NCI-H2081 treated with DMSO at 0.1 percent for 48 hours (cell line): ENCODE data around the gene NUMBL.
A peak's percentile ranks its signal among the peaks of the same experiment; 100 is the strongest.
"Not testable (repeated sequence)": the region's sequence is repeated elsewhere in the genome, so short reads cannot be mapped to it uniquely, and the experiment has no call there.

Experiments used
- DNase-seq: peaks from one replicate; lab custom pipeline; 2025; lab: John Stamatoyannopoulos, UW

NUMBL gene

DNA sequence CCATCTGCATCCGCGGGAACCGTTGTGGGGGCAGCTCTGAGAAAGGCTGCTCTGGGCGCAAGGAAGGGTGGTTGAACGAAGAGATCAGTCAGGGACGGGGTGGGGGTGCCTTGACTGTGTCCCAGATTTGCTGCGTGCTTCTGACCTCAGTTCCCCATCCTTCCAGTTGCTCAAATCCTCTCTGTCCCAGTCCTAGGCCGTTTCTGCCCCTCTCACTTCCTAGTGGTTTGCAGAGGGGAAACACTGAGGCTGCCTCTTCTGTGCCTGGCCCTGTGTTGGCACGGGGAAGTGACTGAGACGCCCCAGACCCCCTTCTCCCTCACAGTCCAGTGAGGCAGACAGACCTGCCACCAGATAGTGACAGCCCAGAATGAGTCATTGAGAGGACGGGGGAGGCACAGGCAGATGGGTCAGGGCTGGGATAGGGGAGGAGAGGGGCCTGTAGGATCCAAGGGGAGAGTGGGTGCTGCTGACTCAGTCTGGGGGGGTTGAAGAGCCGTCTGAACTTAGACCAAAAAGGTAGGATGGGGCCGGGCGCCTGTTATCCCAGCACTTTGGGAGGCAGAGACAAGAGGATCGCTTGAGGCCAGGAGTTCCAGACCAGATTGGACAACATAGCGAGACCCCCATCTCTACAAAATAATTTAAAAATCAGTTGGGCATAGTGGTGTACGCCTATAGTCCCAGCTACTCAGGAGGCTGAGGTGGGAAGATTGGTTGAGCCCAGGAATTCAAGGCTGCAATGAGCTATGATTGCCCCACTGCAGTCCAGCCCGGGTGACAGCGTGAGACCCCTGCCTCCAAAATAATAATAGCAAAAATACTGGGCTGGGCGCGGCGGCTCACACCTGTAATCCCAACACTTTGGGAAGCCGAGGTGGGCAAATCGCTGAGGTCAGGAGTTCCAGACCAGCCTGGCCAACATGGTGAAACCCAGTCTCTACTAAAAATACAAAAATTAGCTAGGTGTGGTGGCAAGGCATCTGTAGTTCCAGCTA lies 26.5 kb downstream of the NUMBL start:
- DNase-seq: no peak

DNA sequence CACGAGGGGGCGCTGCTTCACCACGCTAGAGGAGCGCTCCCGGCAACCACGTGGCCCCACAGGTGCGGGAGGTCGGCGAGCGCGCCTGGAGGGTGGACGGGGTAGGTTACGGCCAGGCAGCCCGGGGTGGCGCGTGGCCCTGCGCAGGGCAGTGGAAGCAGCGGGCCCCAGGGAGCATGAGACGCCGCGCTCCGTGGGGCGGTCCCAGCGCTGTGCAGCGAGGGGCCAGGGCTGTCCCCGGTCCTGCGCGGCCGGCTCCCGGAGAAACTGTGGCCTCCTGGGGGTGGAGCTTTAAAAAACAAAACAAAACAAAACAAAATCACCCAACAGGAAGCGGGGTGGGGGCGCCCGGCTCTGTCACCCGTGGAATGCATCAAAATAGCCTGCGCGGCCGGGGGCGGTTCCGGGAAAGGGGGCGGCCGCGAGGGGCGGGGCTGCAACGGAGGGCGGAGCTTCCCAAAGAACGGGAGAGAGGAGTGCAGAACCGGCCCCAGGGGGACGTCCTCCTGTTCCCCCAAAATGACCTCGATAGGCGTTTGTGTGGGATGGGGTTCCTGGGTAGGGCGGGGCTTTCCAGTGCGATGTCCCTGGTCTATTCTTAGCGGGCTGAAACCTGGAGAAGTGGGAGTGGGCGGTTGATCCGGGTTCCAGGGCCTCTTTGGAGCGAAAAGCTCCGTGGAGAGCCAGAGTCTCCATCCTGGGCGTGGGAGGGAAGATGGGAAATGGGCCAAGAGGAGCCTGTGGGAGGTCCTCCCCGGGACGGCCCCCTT lies 27.3 kb downstream of the NUMBL start:
- DNase-seq: peak; percentile 3

DNA sequence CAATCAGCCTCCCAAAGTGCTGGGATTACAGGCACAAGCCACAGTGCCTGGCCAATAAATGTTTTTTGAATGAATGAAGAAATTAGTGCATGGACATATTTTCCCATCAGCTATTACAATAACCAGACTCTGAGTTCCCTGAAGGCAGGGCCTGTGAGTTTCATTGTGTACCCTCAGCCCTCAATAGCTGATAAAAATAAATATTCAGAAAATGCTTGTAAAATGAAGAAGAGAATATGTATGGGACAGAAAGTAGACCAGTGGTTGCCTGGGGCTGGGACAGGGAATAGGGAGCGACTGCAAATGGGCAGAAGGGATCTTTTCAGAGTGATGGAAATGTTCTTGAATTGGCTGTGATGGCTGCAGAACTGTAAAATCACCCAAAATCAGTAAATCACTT lies 28.8 kb downstream of the NUMBL start:
- no peak for DNase-seq

DNA sequence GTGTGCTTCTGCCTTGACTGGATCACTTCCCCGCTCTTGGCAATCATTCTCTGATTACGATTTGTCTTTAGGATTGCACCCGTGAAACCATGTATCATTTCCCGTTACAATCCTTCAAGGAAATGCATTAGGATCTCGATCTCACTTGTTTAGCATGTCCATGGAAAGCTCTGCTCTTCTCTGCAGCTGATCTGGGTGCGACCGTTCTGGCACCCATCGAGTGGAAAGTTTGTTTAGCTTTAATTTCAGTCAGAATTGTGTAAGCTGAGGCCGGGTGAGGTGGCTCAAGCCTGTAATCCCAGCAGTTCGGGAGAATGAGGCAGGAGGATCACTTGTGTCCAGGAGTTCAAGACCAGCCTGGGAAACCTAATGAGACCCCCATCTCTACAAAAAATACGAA lies 30.9 kb downstream of the NUMBL start:
- no peak for DNase-seq

DNA sequence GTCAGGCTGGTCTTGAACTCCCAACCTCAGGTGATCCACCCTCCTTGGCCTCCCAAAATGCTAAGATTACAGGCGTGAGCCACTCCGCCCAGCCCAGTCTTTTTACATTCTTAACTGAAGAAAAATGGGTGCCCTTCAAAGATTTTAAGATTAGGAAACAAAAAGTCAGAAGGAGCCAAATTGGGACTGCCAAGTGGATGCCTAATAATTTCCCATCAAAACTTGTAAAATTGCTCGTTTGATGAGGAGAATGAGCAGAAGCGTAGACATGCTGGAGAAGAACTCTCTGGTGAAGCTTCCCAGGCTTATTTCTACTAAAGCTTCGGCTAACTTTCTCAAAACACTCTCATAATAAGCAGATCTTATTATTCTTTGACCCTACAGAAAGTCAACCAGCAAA lies 31.3 kb downstream of the NUMBL start:
- no peak for DNase-seq

DNA sequence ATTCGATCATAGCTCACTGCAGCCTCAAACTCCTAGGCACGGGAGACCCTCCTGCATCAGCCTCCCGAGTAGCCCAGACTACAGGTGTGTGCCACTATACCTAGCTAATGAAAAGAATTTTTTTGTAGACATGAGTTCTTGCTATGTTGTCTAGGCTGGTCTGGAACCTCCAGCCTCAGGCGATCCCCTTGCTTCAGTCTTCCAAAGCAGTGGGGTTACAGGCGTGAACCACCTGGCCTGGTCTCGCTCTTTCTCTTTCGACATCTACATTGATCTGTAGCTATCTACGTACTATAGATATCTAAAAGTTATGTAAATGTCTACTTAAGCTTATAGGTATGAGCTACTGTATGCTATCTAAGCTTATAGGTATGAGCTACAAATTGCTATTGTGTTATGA lies 32.4 kb downstream of the NUMBL start:
- DNase-seq: no peak

DNA sequence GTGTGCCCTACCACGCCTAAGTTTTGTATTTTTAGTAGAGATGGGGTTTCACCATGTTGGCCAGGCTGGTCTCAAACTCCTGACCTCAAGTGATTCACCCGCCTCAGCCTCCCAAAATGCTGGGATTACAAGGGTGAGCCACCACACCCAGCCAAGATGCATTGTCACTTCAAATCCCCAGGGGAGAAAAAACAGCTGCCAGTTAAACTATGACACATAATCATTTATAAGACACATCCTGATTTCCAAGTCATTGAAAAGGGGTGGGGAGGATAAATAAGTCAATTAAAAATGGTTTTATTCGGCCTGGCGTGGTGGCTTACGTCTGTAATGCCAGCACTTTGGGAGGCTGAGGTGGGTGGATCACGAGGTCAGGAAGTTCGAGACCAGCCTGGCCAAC lies 34.8 kb downstream of the NUMBL start:
- not testable (repeated sequence) for DNase-seq

DNA sequence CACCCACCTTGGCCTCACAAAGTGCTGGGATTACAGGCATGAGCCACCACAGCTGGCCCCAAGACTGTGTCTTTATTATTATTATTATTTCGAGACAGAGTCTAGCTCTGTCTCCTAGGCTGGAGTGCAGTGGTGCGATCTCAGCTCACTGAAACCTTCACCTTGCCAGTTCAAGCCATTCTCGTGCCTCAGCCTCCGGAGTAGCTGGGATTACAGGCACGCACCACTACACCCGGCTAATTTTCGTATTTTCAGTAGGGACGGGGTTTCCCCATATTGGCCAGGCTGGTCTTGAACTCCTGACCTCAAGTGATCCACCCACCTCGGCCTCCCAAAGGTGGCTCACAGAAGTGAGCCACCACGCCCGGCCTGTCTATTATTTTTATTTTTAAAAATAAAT lies 38.1 kb downstream of the NUMBL start:
- DNase-seq: not testable (repeated sequence)

DNA sequence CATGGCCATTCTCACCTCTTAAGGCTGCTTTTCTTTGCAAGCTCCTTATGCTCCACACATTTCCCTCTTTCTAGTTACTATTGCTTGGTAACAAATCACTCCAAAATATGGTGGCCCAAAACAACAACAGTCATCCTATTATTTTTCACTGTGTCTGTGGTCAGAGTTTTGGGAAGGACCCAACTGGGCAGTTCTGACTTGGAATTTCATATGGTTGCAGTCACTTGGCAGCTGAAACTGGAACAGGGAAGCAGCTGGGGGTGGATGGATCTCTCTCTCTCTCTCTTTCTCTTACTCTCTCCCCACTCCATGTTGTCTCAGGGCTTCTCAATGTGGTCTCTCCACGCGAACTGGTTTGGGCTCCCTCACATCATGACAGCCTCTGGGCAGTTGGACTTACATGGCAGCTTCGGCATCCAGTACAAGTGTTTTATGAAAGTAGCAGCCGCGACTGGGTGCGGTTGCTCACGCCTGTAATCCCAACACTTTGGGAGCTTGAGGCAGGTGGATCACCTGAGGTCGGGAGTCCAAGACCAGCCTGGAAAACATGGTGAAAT lies 39.6 kb downstream of the NUMBL start:
- DNase-seq: no peak

DNA sequence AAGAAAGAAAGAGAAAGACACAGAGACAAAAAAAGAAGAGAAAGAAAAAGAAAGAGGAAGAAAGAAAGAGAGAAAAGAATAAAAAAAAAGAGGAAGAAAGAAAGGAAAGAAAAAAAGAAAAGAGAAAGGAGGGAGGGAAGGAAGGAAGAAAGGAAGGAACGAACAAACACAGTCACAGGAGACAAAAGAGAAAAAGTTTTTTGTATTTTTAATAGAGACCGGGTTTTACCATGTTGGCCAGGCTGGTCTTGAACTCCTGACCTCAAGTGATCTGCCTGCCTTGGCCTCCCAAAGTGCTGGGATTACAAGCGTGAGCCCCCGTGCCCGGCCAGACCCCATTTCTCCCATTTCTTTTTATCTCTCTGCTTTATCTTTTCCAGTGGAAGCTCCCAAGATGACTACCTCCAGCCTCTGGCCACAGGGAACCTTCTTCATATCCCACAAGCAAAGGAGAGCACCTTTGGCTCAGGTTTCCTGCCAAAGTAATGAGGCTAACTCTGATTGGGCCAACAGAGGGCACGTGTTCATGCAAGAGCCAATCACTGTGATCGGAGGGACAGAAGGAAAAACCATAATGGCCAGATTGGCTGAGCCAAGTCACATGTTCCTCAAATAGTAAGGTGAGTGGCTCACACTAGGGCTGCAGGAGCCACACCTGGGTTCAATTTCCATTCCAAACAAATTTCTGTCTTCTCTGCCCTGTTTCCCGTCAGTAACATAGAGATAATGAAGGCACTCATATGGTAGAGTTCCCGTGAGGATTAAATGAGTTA lies 40.4 kb downstream of the NUMBL start:
- not testable (repeated sequence) for DNase-seq

DNA sequence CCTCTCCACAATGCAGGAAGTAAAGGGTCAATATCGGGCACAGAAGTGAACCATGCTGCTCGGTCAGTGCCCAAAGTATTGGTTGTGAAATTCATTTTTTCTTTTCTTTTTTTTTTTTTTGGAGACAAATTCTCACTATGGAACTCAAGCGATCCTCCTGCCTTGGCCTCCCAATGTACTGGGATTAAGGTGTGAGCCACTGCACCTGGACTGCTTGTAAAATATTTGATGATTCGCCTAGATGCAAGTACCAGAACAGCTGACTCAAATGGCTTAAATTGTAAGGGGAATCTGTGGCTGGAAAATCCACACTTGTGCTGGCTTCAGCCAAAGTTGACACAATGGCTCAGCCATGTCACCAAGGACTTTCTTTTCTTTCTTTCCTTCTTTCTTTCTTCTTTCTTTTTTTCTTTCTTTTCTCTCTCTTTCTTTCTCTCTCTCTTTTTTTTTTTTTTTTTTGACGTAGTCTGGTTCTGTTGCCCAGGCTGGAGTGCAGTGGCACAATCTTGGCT lies 43.7 kb downstream of the NUMBL start:
- DNase-seq: no peak

DNA sequence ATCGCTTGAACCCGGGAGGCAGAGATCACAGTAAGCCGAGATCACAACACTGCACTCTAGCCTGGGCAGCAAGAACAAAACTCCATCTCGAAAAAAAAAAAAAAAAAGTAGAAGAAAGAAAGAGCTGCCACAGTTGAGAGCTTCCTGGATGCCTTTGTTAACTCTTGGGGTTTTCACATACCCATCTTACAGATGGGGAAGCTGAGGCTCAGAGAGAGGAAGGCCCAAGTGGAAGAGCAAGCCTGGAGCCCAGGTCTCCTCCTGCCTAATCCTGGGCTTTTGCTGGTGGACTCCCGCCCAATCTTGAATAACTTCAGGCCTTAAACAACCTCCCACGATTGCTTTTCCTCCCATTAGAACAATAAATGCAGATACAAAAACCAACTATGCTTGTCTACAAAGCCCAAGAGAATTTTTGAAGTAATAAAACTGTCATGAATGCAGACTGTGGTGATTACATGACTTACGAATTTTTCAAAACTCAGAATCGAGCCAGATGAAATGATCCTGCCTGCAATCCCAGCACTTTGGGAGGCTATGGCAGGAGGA lies 47.6 kb downstream of the NUMBL start:
- DNase-seq: no peak

DNA sequence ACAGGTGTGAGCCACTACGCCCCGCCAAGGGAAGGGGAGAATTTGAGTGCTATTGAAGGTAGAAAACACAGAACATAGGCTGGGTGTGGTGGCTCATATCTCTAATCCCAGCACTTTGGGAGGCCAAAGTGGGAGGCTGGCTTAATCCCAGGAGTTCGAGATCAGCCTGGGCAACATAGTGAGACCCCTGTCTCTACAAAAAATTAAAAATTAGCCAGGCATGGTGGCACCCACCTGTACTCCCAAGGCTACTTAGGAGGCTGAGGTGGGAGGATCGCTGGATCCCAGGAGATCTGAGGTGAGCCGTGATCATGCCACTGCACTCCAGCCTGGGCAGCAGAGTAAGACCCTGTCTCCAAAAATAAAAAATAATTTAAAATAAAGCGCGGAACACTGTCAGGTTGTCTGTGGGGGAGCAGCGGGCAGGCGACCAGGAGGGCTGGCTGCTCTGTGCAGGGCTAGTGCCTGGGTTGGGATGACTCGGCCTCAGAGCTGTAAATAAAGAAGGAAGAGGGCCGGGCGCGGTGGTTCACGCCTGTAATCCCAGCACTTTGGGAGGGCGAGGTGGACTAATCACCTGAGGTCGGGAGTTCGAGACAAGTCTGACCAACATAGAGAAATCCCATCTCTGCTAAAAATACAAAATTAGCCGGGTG lies 48.3 kb downstream of the NUMBL start:
- DNase-seq: no peak

DNA sequence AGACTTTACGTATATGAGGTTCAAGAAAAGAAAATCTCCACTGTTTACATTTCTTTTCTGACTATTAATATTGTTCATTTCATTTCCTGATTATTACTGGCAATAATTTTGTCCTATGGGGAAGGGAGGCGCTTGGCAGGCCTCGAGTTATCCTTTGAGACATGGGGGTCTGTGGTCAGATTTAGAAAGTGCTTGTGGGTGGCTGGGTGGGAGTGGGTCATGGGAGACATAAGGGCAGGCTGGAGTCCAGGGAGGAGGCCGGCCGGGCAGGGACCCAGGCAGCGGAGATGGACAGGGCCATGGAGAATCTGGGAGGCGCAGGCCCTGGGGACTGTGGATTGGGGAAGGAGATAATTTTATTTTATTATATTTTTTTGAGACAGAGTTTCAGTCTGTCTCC lies 49.2 kb downstream of the NUMBL start:
- DNase-seq: no peak

DNA sequence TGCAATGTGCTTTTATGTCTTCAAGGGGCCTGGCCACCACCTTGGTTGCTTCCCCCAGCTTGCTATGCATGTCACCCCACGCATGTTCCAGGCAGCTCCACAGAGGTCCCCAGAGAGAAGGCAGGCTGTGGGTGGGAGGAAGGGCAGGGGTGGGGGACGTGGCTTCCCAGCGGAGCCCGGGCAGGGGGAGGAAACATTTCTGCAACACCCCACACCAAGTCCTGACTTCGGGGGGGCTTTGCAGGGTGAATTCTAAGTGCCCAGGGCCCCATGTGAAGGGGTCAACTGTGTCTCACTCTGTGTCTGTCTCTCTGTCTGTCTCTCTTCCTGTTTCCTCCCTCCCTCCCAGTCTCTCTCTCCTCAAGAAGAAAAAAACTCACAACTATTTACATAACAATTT lies 49.7 kb downstream of the NUMBL start:
- no peak for DNase-seq

DNA sequence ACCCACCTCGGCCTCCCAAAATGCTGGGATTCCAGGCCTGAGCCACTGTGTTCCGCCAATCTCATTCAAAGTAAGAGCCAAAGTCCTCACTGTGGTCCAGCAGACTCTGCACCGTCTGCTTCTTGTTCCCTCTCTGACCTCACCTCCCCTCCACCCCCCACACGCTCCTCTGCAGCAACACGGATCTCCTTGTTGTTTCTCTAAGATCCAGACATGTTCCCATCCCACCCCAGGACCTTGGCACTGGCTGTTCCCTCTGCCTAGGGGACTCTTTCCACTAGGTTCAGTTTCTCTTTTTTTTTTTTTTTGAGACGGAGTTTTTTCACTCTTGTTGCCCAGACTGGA lies 50.8 kb downstream of the NUMBL start:
- DNase-seq: no peak

DNA sequence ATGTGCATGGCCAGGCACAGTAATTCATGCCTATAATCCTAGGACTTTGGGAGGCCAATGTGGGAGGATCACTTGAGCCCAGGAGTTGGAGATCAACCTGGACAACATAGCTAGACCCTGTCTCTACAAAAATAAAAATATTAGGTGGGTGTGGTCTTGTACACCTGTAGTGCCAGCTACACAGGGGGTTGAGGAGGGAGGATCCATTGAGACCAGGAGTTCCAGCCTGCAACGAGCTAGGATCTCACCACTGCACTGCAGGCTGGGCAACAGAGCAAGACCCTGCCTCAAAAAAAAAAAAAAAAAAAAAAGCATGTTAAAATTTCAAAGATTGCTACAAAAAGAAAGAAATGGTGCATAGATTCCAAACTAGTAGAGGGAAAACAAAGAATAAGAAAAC lies 52.1 kb downstream of the NUMBL start:
- DNase-seq: no peak

DNA sequence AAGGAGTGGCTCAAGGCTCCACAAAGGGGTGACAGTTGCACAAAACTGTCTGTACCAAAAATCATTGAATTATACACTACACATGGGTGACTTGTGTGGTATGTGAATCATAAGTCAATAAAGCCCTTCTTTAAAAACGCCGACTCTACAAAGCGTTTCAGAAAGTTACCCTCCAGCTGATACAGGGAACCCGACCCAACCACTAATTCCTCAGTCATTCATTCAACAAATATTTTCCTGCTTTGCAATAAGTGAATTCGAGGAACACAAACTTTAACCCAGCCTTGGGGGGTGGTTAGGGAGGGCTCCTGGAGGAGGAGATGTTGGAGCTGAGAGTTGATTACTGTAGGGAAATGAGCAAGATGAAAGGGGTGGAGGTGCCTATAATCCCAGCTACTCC lies 57.2 kb downstream of the NUMBL start:
- no peak for DNase-seq

DNA sequence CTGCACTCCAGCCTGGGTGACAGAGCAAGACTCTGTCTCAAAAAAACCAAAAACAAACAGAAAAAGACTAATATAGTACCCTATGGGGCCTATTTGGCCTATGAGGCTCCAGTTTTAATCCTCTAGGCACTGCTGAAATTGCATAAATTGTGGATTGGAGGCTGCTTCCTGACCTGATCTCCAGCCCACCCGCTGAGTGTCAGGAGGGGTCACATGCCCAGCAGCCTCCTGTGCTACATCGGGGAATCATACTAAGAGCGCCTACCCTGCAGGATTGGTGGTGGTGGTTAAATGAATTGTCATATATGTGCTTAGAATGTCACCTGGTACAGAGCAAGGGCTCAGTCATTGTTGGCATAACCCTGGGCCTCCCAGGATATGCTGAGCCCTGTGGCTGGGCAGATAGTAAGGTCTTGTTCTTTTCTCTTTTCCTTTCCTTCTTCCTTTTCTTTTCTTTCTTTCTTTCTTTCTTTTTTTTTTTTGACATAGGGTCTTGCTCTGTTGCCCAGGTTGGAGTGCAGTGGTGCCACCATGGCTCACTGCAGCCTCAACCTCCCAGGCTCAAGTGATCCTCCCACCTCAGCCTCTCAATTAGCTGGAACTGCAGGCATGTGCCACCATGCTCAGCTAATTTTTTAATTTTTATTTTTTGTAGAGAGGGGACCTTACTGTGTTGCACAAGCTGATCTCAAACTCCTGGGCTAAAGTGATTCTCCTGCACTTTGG lies 58.0 kb downstream of the NUMBL start:
- DNase-seq: no peak

DNA sequence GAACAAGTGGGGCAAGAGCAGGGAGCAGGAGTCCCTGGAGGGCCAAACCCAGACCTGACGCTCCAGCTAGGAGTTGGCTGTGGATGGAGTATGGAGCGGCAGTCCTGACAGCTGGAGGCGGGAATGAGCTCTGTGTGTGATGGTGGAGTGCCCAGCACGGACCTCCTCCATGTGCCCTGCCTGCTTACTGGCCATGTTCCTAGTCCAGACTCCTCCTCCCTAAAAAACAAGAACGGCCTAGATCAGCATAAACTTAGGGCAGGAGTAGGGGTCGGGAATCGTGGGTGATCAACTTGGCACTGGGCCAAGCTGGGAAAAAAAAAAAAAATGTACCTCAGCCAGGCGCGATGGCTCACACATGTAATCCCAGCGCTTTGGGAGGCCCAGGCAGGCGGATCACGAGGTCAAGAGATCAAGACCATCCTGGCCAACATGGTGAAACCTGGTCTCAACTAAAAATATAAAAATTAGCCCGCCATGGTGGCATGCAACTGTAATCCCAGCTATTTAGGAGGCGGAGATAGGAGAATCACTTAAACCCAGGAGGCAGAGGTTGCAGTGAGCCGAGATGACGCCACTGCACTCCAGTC lies 59.8 kb downstream of the NUMBL start:
- DNase-seq: no peak
